HG03135 (cell line): ENCODE results near the gene TUBB2A.
"Not testable (repeated sequence)": the region's sequence is repeated elsewhere in the genome, so short reads cannot be mapped to it uniquely, and the experiment has no call there.

Source experiments
- ATAC-seq: cut with Tn5 transposase; IDR thresholded peaks from one replicate; pipeline ENCODE4 v1.9.1; 2021; ENCODE audit warnings: mild to moderate bottlenecking, moderate library complexity; ENCODE audit not compliant: unreplicated experiment

TUBB2A gene

GRCh38 chr6:3181105-3181504 is 23.8 kb upstream of the TUBB2A start:
- ATAC-seq = no peak

GRCh38 chr6:3179945-3180344 is 22.6 kb upstream of the TUBB2A start:
- not testable (repeated sequence) for ATAC-seq

GRCh38 chr6:3178666-3179065 is 21.3 kb upstream of the TUBB2A start:
- not testable (repeated sequence) for ATAC-seq

DNA sequence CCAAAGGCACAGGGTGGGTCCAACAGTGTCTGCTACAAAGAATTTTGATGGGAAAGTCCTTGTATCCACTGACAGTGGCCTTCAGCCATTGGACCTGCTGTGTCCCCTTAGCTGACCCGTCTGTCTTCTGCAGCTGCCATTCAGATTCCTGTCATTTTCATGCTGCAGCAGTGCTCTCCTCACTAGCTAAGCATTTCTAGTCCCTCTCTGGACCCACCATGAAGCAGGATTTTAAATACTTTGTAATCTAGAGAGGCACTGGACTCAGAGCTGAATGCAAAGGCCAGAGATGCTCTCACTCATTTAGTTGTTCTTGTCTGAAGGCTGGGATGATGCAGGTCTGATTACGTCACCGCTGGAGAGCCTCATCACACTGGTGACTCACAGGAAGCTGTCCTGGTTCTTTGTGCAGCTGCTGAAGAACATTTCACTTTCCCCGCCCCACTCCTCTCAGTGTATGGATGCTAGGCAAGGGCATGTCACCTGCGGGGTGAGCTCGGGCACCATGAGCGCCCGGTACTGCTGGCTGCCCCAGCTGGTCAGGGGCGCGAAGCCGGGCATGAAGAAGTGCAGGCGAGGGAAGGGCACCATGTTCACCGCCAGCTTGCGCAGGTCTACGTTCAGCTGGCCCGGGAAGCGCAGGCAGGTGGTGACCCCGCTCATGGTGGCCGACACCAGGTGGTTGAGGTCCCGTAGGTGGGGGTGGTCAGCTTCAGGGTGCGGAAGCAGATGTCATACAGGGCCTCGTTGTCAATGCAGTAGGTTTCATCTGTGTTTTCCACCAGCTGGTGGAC is 19.4 kb upstream of the TUBB2A start:
- ATAC-seq = no peak

GRCh38 chr6:3175715-3176402 is 18.5 kb upstream of the TUBB2A start:
- no peak for ATAC-seq

DNA sequence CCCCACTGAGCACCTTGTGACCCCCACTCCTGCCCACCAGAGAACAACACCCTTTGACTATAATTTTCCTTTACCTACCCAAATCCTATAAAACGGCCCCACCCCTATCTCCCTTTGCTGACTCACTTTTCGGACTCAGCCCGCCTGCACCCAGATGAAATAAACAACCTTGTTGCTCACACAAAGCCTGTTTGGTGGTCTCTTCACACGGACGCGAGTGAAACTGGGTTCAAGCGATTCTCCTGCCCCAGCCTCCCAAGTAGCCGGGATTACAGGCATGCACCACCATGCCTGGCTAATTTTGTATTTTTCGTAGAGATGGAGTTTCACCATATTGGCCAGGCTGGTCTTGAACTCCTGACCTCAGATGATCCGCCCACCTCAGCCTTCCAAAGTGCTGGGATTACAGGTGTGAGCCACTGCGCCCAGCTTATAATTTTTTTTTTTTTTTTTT is 16.3 kb upstream of the TUBB2A start:
- ATAC-seq = not testable (repeated sequence)

DNA sequence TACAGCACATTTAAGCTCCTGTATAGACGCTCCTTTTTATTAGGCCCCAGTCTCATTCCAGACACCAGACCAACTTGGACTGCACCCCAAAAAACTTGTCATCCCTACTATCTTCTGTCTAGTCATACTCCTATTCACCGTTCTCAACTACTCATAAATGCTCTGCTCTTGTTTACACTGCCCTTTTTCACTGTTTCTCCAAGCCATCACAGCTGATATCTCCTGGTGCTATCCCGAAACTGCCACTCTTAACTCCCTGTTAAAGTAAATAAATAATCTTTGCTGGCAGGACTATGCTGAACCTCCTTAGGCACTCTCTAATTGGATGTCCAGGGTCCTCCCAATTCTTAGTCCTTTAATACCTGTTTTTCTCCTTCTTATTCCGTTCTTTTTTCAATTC is 15.4 kb upstream of the TUBB2A start:
- ATAC-seq = not testable (repeated sequence)

DNA sequence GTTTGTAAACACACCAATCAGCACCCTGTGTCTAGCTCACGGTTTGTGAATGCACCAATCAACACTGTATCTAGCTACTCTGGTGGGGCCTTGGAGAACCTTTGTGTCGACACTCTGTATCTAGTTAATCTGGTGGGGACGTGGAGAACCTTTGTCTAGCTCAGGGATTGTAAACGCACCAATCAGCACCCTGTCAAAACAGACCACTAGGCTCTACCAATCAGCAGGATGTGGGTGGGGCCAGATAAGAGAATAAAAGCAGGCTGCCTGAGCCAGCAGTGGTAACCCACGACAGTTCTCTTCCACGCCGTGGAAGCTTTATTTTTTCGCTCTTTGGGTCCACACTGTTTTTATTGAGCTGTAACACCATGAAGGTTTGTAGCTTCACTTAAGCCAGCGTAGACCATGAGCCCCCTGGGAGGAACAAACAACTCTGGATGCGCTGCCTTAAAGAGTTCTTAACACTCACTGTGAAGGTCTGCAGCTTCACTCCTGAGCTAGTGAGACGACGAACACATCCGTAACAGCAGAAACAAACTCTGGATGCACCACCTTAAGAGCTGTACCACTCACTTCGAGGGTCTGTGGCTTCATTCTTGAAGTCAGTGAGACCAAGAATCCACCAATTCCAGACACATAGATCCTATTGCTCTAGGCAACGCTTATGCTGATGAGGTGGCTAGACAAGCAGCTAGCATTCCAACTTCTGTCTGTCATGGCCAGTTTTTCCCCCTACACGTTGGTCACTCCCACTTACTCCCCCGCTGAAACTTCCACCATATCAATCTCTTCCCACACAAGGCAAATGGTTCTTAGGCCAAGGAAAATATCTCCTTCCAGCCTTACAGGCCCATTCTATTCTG is 14.2 kb upstream of the TUBB2A start:
- ATAC-seq = not testable (repeated sequence)

DNA sequence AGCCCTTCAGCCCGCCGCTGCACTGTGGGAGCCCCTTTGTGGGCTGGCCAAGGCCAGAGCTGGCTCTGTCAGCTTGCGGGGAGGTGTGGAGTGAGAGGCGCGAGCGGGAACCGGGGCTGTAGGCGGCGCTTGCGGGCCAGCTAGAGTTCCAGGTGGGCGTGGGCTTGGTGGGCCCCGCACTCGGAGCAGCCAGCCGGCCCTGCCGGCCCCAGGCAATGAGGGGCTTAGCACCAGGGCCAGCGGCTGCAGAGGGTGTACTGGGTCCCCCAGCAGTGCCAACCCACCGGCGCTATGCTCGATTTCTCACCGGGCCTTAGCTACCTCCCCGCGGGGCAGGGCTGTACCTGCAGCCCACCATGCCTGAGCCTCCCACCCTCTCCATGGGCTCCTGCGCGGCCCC is 13.3 kb upstream of the TUBB2A start:
- ATAC-seq = not testable (repeated sequence)

DNA sequence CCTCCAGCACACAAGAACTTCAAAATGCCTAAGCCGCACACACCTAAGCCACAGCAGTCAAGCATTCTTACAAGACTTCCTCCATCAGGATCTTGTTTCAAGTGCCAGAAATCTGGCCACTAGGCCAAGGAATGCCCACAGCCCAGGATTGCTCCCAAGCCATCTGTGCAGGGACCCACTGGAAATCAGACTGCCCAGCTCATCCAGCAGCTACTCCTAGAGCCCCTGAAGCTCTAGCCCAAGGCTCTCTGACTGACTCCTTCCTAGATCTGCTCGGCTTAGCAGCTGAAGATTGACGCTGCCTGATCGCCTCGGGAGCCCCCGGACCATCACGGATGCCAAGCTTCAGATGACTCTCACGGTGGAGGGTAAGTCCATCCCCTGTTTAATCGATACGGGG is 10.7 kb upstream of the TUBB2A start:
- not testable (repeated sequence) for ATAC-seq

- not testable (repeated sequence) for ATAC-seq
Measured at GRCh38 chr6:3166535-3167225, 9.3 kb upstream of the TUBB2A start.

DNA sequence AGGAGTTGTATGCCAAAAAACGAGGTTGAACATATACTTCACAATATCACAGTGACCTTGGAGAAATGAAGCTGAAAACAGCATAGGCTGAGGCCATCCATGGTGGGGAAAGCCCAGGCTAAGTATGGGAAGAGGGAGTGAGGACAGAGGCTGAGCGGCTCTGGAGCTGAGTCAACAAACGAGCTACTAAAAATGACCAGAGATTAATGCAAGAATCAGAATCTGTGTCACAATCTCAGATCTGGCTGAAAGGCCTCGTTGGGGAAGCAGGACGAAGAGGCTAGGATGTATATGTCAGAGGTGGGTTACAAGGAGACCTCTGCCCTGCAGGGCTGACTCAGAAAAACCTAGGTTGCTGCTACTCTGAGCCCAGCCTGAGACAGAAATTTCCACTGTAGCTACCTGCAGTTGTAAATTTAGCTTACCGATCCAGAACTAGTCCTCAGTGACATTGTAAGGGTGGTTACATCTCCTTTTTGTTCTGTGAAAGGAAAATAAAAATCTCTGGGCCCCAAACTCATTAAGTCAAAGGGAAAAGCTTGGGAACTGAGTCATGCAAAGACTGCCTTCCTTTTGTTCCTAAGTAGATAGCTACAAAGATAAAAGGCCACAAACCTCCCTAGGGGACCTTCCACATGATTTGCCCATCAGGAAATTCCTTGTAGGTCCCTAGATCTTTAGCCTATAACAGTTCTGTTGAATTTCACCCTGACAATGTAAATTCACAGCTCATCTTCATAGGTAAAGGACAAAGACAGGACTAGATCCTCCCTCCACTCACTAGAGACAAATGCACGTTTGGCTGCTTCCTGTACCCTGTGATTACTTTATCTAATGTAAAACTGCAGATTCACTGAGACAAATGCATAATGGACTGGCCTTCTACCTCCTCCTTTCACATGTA is 8.5 kb upstream of the TUBB2A start:
- ATAC-seq = no peak

DNA sequence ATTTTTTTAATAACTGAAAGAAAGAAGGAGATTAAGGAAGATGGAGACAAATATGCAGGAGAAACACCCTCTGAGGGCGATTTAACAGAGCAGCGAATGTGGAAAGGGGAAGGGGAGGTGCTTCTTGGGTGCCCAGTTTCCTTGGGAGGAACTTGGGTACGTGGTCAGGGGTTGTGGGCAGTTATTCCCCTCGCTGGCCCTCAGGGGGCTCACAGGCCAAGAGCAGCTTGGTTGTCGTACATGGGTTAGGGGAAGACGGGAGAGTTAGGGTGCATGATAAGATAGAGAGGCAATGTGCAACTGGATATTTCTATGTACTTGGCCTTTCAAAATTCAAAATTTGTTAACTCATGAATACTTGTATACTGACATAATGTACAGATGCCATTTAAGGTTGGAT is 7.0 kb upstream of the TUBB2A start:
- ATAC-seq = no peak

- ATAC-seq = no peak
Measured at GRCh38 chr6:3163248-3163594, 5.9 kb upstream of the TUBB2A start.

GRCh38 chr6:3162565-3163247 is 5.4 kb upstream of the TUBB2A start:
- ATAC-seq = peak; percentile 71

- no peak for ATAC-seq
Measured at GRCh38 chr6:3162067-3162497, 4.7 kb upstream of the TUBB2A start.

GRCh38 chr6:3159805-3160781 is 2.7 kb upstream of the TUBB2A start:
- ATAC-seq = no peak
